Calu3 (cell line): Measurements from ENCODE around the gene ZC3H12C. TPM values are rescaled to one million over a fixed set of nuclear protein-coding genes. Genes with fewer than 3 reads are reported as not detected.

Source experiments
- BruUV-seq: library from RNA; stranded (reverse); fragments of 400-500 nt; replicated peaks from 2 replicates; lab custom pipeline; 2021; lab: Mats Ljungman, UMichigan
- CTCF ChIA-PET: fragments of 300-600 bp; sonication (Branson Sonifier 250); formaldehyde crosslinking; loops from one replicate; lab custom pipeline; 2022; ENCODE audit warnings: antibody characterized with exemption; lab: Charles Lee
- DNase-seq: peaks from one replicate; pipeline ENCODE4 v3.0.0; 2022
- H3K27ac Mint-ChIP-seq: one replicate; pipeline ENCODE4 v1.8.0; 2022; ENCODE audit warnings: mixed read lengths; ENCODE audit not compliant: unreplicated experiment
- H3K27me3 Mint-ChIP-seq: one replicate; pipeline ENCODE4 v1.8.0; 2022; ENCODE audit warnings: mixed read lengths; ENCODE audit not compliant: unreplicated experiment
- H3K36me3 Mint-ChIP-seq: one replicate; pipeline ENCODE4 v1.8.0; 2022; ENCODE audit warnings: mild to moderate bottlenecking, moderate library complexity, mixed read lengths; ENCODE audit not compliant: insufficient read depth, unreplicated experiment
- H3K4me1 Mint-ChIP-seq: one replicate; pipeline ENCODE4 v1.8.0; 2022; ENCODE audit warnings: mild to moderate bottlenecking, low read depth, mixed read lengths; ENCODE audit not compliant: unreplicated experiment
- H3K4me3 Mint-ChIP-seq: one replicate; pipeline ENCODE4 v1.8.0; 2022; ENCODE audit warnings: mild to moderate bottlenecking, low read depth, moderate library complexity, mixed read lengths; ENCODE audit not compliant: unreplicated experiment
- H3K9me3 Mint-ChIP-seq: one replicate; pipeline ENCODE4 v1.8.0; 2022; ENCODE audit warnings: low read depth, mixed read lengths; ENCODE audit not compliant: unreplicated experiment
- intact Hi-C: fragments of 100-400 bp; cut with micrococcal nuclease; formaldehyde crosslinking; loops from one replicate; pipeline ENCODE4 v1.10.0; 2022; ENCODE audit not compliant: unreplicated experiment
- total RNA-seq: library from RNA; stranded (reverse); gene quantifications from 2 replicates; pipeline ENCODE4 v1.2.3, GENCODE V29; 2022
- TF ChIP-seq, protein P1 (sequence below): fragments of 200-600 bp; IDR thresholded peaks from one replicate; pipeline ENCODE4 v1.8.0; 2022; ENCODE audit warnings: antibody characterized with exemption; ENCODE audit not compliant: unreplicated experiment

The ZC3H12C gene
- total RNA-seq, 1 experiment from 2014 or later = 14.1 TPM

DNA sequence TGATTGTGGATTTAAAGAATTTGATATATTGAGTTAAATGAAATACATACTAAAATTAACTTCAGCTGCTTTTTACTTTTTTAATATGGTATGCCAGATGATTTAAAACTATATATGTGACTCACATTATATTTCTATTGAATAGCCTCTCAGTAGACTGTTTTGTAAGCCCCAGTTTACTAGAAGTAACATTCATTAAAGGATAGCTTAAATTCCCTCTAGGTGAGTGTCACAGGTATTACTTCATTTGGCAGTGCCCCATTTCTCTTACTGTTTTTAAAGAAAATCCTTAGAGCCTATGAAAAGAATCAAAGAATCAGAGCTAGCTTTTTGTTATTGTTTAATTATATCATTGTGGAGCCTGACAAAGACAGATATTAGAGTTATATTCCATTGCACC, 48.6 kb downstream of the ZC3H12C start:
- no peaks in the 10 kb centered on the region for H3K4me1 Mint-ChIP-seq
- TF ChIP-seq, protein P1, sequence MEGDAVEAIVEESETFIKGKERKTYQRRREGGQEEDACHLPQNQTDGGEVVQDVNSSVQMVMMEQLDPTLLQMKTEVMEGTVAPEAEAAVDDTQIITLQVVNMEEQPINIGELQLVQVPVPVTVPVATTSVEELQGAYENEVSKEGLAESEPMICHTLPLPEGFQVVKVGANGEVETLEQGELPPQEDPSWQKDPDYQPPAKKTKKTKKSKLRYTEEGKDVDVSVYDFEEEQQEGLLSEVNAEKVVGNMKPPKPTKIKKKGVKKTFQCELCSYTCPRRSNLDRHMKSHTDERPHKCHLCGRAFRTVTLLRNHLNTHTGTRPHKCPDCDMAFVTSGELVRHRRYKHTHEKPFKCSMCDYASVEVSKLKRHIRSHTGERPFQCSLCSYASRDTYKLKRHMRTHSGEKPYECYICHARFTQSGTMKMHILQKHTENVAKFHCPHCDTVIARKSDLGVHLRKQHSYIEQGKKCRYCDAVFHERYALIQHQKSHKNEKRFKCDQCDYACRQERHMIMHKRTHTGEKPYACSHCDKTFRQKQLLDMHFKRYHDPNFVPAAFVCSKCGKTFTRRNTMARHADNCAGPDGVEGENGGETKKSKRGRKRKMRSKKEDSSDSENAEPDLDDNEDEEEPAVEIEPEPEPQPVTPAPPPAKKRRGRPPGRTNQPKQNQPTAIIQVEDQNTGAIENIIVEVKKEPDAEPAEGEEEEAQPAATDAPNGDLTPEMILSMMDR = no peak
- no TSS peak for BruUV-seq
- no peak overlapping the region for H3K27ac Mint-ChIP-seq
- H3K4me3 Mint-ChIP-seq = no peak overlapping the region
- CTCF ChIA-PET = interaction anchor here (0.9 kb wide), 1 partner anchor 47 kb away, joined by 3 read pairs; no protein-coding TSS in a partner anchor
- intact Hi-C loops = no loop called here
- H3K9me3 Mint-ChIP-seq = no peaks in the 10 kb centered on the region
- no peak for DNase-seq
- no peaks in the 10 kb centered on the region for H3K36me3 Mint-ChIP-seq
- H3K27me3 Mint-ChIP-seq = no peaks in the 10 kb centered on the region

DNA sequence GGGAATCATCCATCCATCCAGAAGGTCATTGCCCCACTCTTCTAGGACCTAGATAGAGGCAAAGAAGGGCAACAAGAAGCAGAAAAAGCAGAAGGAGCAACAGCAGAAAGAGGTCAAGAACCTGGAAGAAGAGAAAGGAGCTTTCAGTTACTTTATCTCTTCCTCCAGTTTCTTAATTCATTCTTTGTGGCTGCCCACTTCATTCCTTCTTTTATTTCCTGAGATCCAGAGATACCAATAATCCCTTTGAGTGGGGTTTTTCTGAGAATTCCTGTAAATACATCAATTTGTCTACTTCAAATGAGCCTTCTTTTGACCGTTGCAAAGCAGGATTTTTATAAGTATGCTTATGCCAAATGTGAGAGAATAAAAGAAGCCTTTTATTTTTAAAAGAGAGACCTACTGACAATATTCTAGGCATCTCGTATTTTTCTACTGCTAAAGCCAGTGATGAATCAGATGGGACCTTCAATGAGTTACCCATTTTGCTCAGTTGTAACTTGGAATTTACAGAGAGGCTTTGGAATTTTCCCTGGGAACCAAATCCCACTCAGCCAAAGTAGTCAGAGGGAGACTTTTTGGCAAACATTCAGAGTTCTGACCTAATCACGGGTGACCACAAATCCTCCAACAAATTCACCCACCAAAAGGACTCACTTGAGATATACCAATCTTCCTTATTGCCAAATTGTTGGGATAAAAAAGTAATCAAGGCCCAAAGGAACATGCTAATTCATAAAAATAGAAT, 54.9 kb downstream of the ZC3H12C start:
- peaks cover 4% of the 10 kb centered on the region for H3K36me3 Mint-ChIP-seq
- no peak for DNase-seq
- H3K27ac Mint-ChIP-seq = peak overlapping the region; percentile 56
- TF ChIP-seq, protein P1 = no peak
- no TSS peak for BruUV-seq
- no peaks in the 10 kb centered on the region for H3K27me3 Mint-ChIP-seq
- CTCF ChIA-PET = interaction anchor here (0.6 kb wide), 1 partner anchor 33 kb away, joined by 3 read pairs; no protein-coding TSS in a partner anchor
- no peaks in the 10 kb centered on the region for H3K9me3 Mint-ChIP-seq
- H3K4me3 Mint-ChIP-seq = no peak overlapping the region
- intact Hi-C loops = no loop called here
- H3K4me1 Mint-ChIP-seq = peaks cover 22% of the 10 kb centered on the region

DNA sequence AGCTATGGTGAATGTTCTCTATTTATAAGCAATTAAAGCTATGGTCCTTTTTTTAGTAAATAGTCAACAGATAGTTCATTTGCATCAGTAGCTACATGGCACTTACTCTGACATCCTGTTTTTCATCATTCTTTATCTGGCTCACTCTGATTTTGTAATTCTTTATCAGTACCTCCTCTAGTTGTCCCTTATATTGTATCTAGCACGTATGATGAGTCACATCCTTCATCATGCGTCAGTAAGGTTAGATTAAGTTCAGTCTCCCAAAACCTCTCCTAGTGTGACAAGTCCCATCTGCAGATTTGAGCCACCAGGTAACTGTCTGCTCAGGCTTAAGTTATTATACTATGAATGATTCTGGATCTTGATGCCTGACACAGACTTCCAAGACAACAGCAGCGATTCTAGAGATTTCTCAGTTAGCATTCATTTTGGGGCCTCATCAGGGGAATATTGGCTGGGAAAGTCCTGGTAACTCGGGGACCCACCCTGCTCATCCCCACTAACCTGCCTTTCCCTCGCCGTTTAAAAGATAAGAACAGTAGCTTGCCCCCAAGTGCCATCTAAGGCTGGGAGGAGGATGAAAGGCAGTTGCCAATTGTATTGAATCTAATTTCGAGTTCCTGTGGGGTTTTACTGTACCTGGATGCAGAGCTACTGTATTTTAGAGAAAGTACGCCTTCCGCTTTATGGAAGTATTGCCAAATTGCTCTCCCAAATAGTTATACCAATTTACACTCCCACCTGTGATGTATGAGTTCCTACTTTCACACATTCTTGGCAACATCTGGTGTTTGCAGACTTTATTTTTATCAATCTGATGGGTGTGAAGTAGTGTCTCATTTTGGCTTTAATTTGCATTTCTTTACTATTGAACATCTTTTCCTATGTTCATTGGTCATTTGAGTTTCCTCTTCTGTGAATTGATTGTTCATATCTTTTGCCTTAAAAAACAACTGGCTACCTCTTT, 55.9 kb downstream of the ZC3H12C start:
- CTCF ChIA-PET = interaction anchor here (0.6 kb wide), 1 partner anchor 32 kb away, joined by 3 read pairs; no protein-coding TSS in a partner anchor
- Mint-ChIP-seq H3K36me3 (peaks cover 7% of the 10 kb centered on the region), H3K27ac (peak overlapping the region; percentile 56), H3K4me1 (peaks cover 22% of the 10 kb centered on the region), H3K27me3 (no peaks in the 10 kb centered on the region), H3K4me3 (no peak overlapping the region), H3K9me3 (no peaks in the 10 kb centered on the region)
- TF ChIP-seq, protein P1 = no peak
- no peak for DNase-seq
- intact Hi-C loops = no loop called here
- BruUV-seq = no TSS peak

DNA sequence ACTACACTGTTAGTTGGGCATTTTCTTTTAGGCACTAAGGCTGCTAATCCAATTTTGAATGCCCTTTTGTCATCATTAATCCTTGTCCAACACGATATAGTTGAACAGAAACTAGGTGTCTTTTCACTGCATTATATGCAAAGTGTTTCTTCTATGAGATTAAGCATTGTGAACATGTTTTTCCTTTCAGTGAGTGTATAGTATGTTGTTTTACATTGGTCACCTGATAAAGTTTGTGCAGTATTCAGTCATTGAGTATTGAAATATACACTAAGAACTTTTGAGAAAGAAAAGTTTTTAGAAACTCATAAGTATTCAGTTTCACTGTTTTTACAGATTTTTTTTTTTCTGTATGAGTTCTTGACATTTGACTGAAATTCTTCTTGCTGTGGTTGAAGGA, 59.0 kb downstream of the ZC3H12C start:
- H3K27ac Mint-ChIP-seq = no peak overlapping the region
- no peak overlapping the region for H3K4me3 Mint-ChIP-seq
- H3K9me3 Mint-ChIP-seq = no peaks in the 10 kb centered on the region
- BruUV-seq = no TSS peak
- no peaks in the 10 kb centered on the region for H3K27me3 Mint-ChIP-seq
- H3K4me1 Mint-ChIP-seq = peaks cover 22% of the 10 kb centered on the region
- DNase-seq = no peak
- peaks cover 13% of the 10 kb centered on the region for H3K36me3 Mint-ChIP-seq
- intact Hi-C loops = no loop called here
- TF ChIP-seq, protein P1 = no peak
- CTCF ChIA-PET = no interaction called here
